GM19328 (cell line): ENCODE measurements around the gene NAP1L2.
"Not testable (repeated sequence)": the region's sequence is repeated elsewhere in the genome, so short reads cannot be mapped to it uniquely, and the experiment has no call there.

Source experiments
- ATAC-seq: cut with Tn5 transposase; IDR thresholded peaks from one replicate; pipeline ENCODE4 v1.9.1; 2021; ENCODE audit warnings: mild to moderate bottlenecking, moderate library complexity; ENCODE audit not compliant: unreplicated experiment

NAP1L2 gene

GRCh38 chrX:73214426-73215094 is at the start of gene NAP1L2:
Gene NAP1L2 (minus strand): TSS chrX:73214851. CDS start chrX:73214492, 359 bp downstream.
- peak; percentile 88 for ATAC-seq

- no peak for ATAC-seq
Observed at GRCh38 chrX:73262991-73263390, 48.3 kb upstream of the NAP1L2 start.

- ATAC-seq, result no peak
Observed at GRCh38 chrX:73239242-73239641, 24.6 kb upstream of the NAP1L2 start.

- no peak for ATAC-seq
Observed at GRCh38 chrX:73217621-73218020, 3.0 kb upstream of the NAP1L2 start.

GRCh38 chrX:73215246-73215645 is 595 bp upstream of the NAP1L2 start:
- ATAC-seq, result no peak

- ATAC-seq, result no peak
Observed at GRCh38 chrX:73213734-73214425, 771 bp downstream of the NAP1L2 start.

GRCh38 chrX:73206366-73206765 is 8.3 kb downstream of the NAP1L2 start:
- ATAC-seq, result no peak

- no peak for ATAC-seq
Observed at GRCh38 chrX:73182502-73183114, 32.0 kb downstream of the NAP1L2 start.

GRCh38 chrX:73168945-73169344 is 45.7 kb downstream of the NAP1L2 start:
- not testable (repeated sequence) for ATAC-seq
